Mammary epithelial cell (primary cell): ENCODE results near the gene INCA1.

Source experiments
- EZH2 ChIP-seq: IDR thresholded peaks from 2 replicates; pipeline ENCODE4 v1.6.1; 2012; ENCODE audit warnings: low read length, inconsistent platforms, borderline replicate concordance
- TF ChIP-seq, protein P1 (sequence below), 2 donors: IDR thresholded peaks in 1 of 2; conservative IDR thresholded peaks in 1 of 2; 2 replicates each; pipeline ENCODE4 v1.5.1; 2011 to 2012; ENCODE audit warnings: inconsistent platforms in 2 of 2, low read length in 2 of 2, mild to moderate bottlenecking in 2 of 2, control low read depth in 1 of 2, low read depth in 1 of 2; ENCODE audit not compliant: insufficient read depth in 1 of 2; ENCODE audit errors: extremely low read depth in 1 of 2

DNA sequence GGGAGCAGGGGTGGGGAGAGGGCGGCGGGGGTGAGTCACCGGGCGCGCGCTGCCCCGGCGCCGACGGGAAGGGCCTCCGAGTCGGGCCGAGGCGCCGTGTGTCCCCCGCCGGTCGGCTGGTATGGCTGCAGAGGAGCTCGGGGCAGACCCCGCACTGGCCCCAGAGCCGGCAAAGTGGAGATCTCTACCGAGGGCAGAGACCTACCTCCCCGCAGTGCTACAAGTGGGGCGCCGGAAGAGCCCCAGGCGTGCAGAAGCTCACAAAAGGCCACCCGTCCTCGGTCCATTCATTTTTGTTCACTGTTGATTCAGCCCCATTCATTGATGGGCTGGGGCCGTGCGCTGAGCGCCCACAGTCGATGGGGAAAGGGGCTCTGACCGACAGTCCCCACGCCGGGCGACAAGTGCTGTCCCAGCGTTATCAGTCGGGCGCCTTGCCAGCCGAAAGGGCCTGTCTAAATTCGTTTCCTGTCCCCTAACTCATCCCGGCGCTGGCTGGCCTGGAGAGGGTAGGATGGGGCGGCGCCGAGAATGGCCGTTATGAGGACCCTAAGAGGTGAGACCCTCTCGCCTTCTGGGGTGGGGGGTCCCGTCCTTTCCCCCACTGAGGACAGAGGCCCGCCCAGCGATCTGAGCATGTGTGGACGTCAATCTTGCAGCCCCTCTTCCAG is 47.1 kb downstream of the INCA1 start:
- TF ChIP-seq EZH2 = no peak
- TF ChIP-seq, protein P1, sequence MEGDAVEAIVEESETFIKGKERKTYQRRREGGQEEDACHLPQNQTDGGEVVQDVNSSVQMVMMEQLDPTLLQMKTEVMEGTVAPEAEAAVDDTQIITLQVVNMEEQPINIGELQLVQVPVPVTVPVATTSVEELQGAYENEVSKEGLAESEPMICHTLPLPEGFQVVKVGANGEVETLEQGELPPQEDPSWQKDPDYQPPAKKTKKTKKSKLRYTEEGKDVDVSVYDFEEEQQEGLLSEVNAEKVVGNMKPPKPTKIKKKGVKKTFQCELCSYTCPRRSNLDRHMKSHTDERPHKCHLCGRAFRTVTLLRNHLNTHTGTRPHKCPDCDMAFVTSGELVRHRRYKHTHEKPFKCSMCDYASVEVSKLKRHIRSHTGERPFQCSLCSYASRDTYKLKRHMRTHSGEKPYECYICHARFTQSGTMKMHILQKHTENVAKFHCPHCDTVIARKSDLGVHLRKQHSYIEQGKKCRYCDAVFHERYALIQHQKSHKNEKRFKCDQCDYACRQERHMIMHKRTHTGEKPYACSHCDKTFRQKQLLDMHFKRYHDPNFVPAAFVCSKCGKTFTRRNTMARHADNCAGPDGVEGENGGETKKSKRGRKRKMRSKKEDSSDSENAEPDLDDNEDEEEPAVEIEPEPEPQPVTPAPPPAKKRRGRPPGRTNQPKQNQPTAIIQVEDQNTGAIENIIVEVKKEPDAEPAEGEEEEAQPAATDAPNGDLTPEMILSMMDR (conservative IDR thresholded peaks at IDR 0.05 in 1 of 2, IDR thresholded peaks at IDR 0.05 in 1 of 2; ENCODE audit: extremely low read depth in 1 of 2, insufficient read depth in 1 of 2, low read depth in 1 of 2, low read length in 2 of 2) = no peak
